GM12878 (cell line): ENCODE data around the gene ZFP3. TPM values are rescaled to one million over a fixed set of nuclear protein-coding genes. Genes with fewer than 3 reads are reported as not detected.

Experiments
- BRCA1 ChIP-seq: IDR thresholded peaks from 2 replicates; pipeline ENCODE4 v1.6.1; 2011; ENCODE audit warnings: low read depth, low read length, improper control_type of control experiment
- CBX3 ChIP-seq: fragments of 200-600 bp; sonication (generic); IDR thresholded peaks from 2 replicates; pipeline ENCODE4 v1.6.1; 2016; ENCODE audit warnings: low read depth, borderline replicate concordance
- CBX5 ChIP-seq: sonication (generic); IDR thresholded peaks from 2 replicates; pipeline ENCODE4 v1.6.1; 2016; ENCODE audit warnings: low read depth, moderate library complexity, mild to moderate bottlenecking, inconsistent platforms
- CHD4 ChIP-seq: fragments of 200-600 bp; sonication (generic); IDR thresholded peaks from 2 replicates; pipeline ENCODE4 v1.6.1; 2016; ENCODE audit warnings: mild to moderate bottlenecking
- CREM ChIP-seq: IDR thresholded peaks from 2 replicates; pipeline ENCODE4 v1.6.1; 2014; ENCODE audit warnings: antibody characterized with exemption, low read depth
- GATAD2B ChIP-seq: fragments of 450-650 bp; conservative IDR thresholded peaks from 2 replicates; pipeline ENCODE4 v1.6.1; 2017; ENCODE audit warnings: low read depth, mild to moderate bottlenecking, moderate library complexity
- HDGF ChIP-seq: fragments of 450-650 bp; IDR thresholded peaks from 2 replicates; pipeline ENCODE4 v1.6.1; 2016; ENCODE audit warnings: antibody characterized with exemption
- JUND ChIP-seq: IDR thresholded peaks from 2 replicates; pipeline ENCODE4 v1.6.1; 2012; ENCODE audit warnings: low read depth, mild to moderate bottlenecking, low read length, improper control_type of control experiment, moderate library complexity
- LARP7 ChIP-seq: fragments of 450-650 bp; IDR thresholded peaks from 2 replicates; pipeline ENCODE4 v1.6.1; 2017; ENCODE audit warnings: mild to moderate bottlenecking
- MTA2 ChIP-seq: fragments of 450-650 bp; IDR thresholded peaks from 2 replicates; pipeline ENCODE4 v1.6.1; 2016; ENCODE audit warnings: low read depth, mild to moderate bottlenecking, moderate library complexity
- MYC ChIP-seq: IDR thresholded peaks from 2 replicates; pipeline ENCODE4 v1.6.1; 2011; ENCODE audit warnings: mild to moderate bottlenecking, low read length, moderate library complexity, inconsistent platforms; ENCODE audit not compliant: insufficient read depth, insufficient replicate concordance, insufficient read length, severe bottlenecking
- NFXL1 ChIP-seq: fragments of 450-650 bp; IDR thresholded peaks from 2 replicates; pipeline ENCODE4 v1.6.1; 2017; ENCODE audit warnings: antibody characterized with exemption, mild to moderate bottlenecking, borderline replicate concordance
- NR2F1 ChIP-seq: fragments of 450-650 bp; conservative IDR thresholded peaks from 2 replicates; pipeline ENCODE4 v1.6.1; 2017; ENCODE audit warnings: mild to moderate bottlenecking
- POLR2AphosphoS5 ChIP-seq: IDR thresholded peaks from 2 replicates; pipeline ENCODE4 v1.6.1; 2011; ENCODE audit warnings: mild to moderate bottlenecking, low read length, inconsistent platforms
- RB1 ChIP-seq: fragments of 450-650 bp; formaldehyde crosslinking; IDR thresholded peaks from 2 replicates; pipeline ENCODE4 v1.6.1; 2017; ENCODE audit warnings: mild to moderate bottlenecking, borderline replicate concordance
- RUNX3 ChIP-seq: IDR thresholded peaks from 2 replicates; pipeline ENCODE4 v1.6.1; 2012; ENCODE audit warnings: low read length, inconsistent platforms
- SIN3A ChIP-seq: IDR thresholded peaks from 2 replicates; pipeline ENCODE4 v1.6.1; 2012; ENCODE audit warnings: low read depth, low read length, improper control_type of control experiment
- TCF3 ChIP-seq: IDR thresholded peaks from 2 replicates; pipeline ENCODE4 v1.6.1; 2012; ENCODE audit warnings: low read depth, mild to moderate bottlenecking, low read length, borderline replicate concordance; ENCODE audit not compliant: insufficient read depth
- ZBTB33 ChIP-seq: fragments of 450-650 bp; IDR thresholded peaks from 2 replicates; pipeline ENCODE4 v1.6.1; 2017; ENCODE audit warnings: mild to moderate bottlenecking
- ZNF207 ChIP-seq: fragments of 450-650 bp; IDR thresholded peaks from 2 replicates; pipeline ENCODE4 v1.6.1; 2014; ENCODE audit warnings: antibody characterized with exemption, mild to moderate bottlenecking, borderline replicate concordance
- ZNF24 ChIP-seq: fragments of 450-650 bp; IDR thresholded peaks from 2 replicates; pipeline ENCODE4 v1.6.1; 2017; ENCODE audit warnings: antibody characterized with exemption, mild to moderate bottlenecking
- polyA plus RNA-seq, 11 experiments: library from polyadenylated mRNA; depleted of rRNA in 4 of 11; unstranded in 6 of 11; stranded (reverse) in 5 of 11; fragments of >200 nt; fragmentation: Nextera tagmentation in 4 of 11; fragmentation: Illumina TruSeq in 1 of 11; extraction: Ambion mirVana in 4 of 11; extraction: Trizol in 1 of 11; gene quantifications; 1 replicate in 1 of 11; 2 replicates in 10 of 11; pipeline versions ENCODE4 v1.2.1 to v1.2.3, GENCODE V29; 2011 to 2016; ENCODE audit warnings: inconsistent platforms in 2 of 11, missing spikeins in 2 of 11, low read depth in 1 of 11
- total RNA-seq, 4 experiments: library from RNA; depleted of rRNA in 3 of 4; stranded (reverse); fragments of >200 nt in 3 of 4; fragmentation: Illumina TruSeq in 1 of 4; extraction: Trizol in 1 of 4; gene quantifications; 2 replicates each; pipeline versions ENCODE4 v1.2.1 to v1.2.3, GENCODE V29; 2013 to 2021
- TF ChIP-seq, protein P1 (sequence below): fragments of 450-650 bp; IDR thresholded peaks from 2 replicates; pipeline ENCODE4 v1.6.1; 2018; ENCODE audit warnings: borderline replicate concordance, mild to moderate bottlenecking; ENCODE audit not compliant: partially characterized antibody
- TF ChIP-seq, protein P2 (sequence below): fragments of 450-650 bp; IDR thresholded peaks from 2 replicates; pipeline ENCODE4 v1.6.1; 2014; ENCODE audit warnings: mild to moderate bottlenecking

ZFP3 gene
- total and polyA plus RNA-seq, 10 of the 15 experiments (the other 5 are each of a cell fraction or from before 2014, with no cell fraction given) = 0.37 to 4.1 (median 1.6) TPM

GRCh38 chr17:5078106-5079028, at the start of gene ZFP3 (continued):
- TF ChIP-seq ZBTB33 = no peak
- TF ChIP-seq, protein P1, sequence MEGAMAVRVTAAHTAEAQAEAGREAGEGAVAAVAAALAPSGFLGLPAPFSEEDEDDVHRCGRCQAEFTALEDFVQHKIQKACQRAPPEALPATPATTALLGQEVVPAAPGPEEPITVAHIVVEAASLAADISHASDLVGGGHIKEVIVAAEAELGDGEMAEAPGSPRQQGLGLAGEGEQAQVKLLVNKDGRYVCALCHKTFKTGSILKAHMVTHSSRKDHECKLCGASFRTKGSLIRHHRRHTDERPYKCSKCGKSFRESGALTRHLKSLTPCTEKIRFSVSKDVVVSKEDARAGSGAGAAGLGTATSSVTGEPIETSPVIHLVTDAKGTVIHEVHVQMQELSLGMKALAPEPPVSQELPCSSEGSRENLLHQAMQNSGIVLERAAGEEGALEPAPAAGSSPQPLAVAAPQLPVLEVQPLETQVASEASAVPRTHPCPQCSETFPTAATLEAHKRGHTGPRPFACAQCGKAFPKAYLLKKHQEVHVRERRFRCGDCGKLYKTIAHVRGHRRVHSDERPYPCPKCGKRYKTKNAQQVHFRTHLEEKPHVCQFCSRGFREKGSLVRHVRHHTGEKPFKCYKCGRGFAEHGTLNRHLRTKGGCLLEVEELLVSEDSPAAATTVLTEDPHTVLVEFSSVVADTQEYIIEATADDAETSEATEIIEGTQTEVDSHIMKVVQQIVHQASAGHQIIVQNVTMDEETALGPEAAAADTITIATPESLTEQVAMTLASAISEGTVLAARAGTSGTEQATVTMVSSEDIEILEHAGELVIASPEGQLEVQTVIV = peak; percentile 30
- peak; percentile 98 for TF ChIP-seq GATAD2B
- no peak for TF ChIP-seq ZNF207
- no peak for TF ChIP-seq HDGF
- TF ChIP-seq ZNF24 = 0 out of 2 replicates have a peak, but pooled peaks have one; percentile 41
- TF ChIP-seq CHD4 = no peak
- no peak for TF ChIP-seq BRCA1
- TF ChIP-seq CBX5 = 0 out of 2 replicates have a peak, but pooled peaks have one; percentile 28
- no peak for TF ChIP-seq JUND
- TF ChIP-seq NFXL1 = no peak
- peak; percentile 83 for TF ChIP-seq LARP7
- peak; percentile 38; the same call in 1 of the 2 replicates for TF ChIP-seq CREM
- peak; percentile 95; the same call in 1 of the 2 replicates for TF ChIP-seq TCF3
- TF ChIP-seq POLR2AphosphoS5 = peak; percentile 80; the same call in 1 of the 2 replicates
- TF ChIP-seq, protein P2, sequence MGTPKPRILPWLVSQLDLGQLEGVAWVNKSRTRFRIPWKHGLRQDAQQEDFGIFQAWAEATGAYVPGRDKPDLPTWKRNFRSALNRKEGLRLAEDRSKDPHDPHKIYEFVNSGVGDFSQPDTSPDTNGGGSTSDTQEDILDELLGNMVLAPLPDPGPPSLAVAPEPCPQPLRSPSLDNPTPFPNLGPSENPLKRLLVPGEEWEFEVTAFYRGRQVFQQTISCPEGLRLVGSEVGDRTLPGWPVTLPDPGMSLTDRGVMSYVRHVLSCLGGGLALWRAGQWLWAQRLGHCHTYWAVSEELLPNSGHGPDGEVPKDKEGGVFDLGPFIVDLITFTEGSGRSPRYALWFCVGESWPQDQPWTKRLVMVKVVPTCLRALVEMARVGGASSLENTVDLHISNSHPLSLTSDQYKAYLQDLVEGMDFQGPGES = peak; percentile 7; the same call in 1 of the 2 replicates
- TF ChIP-seq RB1 = peak; percentile 49; the same call in 1 of the 2 replicates
- peak; percentile 87 for TF ChIP-seq NR2F1
- no peak for TF ChIP-seq CBX3
- TF ChIP-seq RUNX3 = peak; percentile 88
- peak; percentile 25; the same call in 1 of the 2 replicates for TF ChIP-seq SIN3A
- peak; percentile 89 for TF ChIP-seq MYC
- peak; percentile 47; the same call in 1 of the 2 replicates for TF ChIP-seq MTA2
